Activated effector memory CD4-positive, alpha-beta T cell treated with anti-CD3 and anti-CD28 coated beads, Interleukin-2, amount 50 U/mL, for 16 hours (primary cell): Measurements from ENCODE around the gene SLC27A5.
"Not testable (repeated sequence)": the region's sequence is repeated elsewhere in the genome, so short reads cannot be mapped to it uniquely, and the experiment has no call there.

Experiments used
- DNase-seq: peaks from one replicate; pipeline ENCODE4 v3.0.0-alpha.2; 2020

The SLC27A5 gene

DNA sequence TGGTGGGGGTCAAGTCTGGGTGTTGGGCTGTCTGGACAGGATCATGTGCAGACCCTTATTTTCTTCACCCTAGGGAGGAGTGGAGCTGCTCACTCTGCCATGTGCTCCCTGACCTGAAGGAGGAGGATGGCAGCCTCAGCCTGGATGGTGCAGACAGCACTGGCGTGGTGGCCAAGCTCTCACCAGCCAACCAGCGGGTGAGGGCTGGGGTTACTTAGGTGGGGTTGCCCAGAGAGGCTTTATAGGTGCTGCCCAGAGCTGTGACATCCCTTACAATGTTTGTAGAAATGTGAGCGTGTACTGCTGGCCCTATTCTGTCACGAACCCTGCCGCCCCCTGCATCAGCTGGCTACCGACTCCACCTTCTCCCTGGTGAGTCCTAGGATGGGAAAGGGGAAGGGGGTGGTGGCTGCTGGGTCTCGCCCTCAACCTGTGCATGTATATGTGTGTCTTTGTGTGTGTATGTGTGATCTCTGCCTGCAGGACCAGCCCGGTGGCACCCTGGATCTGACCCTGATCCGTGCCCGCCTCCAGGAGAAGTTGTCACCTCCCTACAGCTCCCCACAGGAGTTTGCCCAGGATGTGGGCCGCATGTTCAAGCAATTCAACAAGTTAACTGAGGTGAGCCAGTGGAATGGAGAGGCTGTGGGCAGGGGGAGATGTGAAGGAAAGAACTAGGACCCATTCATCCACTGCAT, 38.0 kb upstream of the SLC27A5 start:
- DNase-seq: peak; percentile 61

GRCh38 chr19:58548859-58549663, 37.3 kb upstream of the SLC27A5 start:
- peak; percentile 61 for DNase-seq

DNA sequence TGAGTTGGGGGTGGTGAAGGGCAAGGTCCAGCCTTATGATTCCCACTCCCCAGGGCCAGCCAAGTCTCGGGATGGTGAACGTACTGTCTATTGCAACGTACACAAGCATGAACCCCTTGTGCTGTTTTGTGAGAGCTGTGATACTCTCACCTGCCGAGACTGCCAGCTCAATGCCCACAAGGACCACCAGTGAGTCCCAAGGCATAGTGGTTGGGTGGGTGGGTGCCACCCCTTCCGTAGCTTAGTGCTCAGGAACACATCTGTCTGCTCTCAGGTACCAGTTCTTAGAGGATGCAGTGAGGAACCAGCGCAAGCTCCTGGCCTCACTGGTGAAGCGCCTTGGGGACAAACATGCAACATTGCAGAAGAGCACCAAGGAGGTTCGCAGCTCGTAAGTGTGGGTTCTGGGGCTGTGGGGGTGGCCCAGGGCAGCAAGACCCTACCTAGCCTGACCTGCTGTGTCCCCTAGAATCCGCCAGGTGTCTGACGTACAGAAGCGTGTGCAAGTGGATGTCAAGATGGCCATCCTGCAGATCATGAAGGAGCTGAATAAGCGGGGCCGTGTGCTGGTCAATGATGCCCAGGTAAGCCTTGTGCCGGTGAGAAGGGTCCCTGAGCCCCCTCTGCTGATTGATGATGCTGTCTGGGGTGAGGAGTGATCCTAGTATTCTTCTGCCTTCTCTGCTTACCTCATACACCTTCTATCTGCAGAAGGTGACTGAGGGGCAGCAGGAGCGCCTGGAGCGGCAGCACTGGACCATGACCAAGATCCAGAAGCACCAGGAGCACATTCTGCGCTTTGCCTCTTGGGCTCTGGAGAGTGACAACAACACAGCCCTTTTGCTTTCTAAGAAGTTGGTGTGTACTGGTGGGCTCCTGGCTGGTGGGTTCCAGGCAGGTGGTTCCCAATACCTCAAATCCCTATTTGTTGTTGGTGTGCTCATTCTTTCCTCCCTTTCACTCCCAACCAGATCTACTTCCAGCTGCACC, 35.8 kb upstream of the SLC27A5 start:
- DNase-seq: no peak

DNA sequence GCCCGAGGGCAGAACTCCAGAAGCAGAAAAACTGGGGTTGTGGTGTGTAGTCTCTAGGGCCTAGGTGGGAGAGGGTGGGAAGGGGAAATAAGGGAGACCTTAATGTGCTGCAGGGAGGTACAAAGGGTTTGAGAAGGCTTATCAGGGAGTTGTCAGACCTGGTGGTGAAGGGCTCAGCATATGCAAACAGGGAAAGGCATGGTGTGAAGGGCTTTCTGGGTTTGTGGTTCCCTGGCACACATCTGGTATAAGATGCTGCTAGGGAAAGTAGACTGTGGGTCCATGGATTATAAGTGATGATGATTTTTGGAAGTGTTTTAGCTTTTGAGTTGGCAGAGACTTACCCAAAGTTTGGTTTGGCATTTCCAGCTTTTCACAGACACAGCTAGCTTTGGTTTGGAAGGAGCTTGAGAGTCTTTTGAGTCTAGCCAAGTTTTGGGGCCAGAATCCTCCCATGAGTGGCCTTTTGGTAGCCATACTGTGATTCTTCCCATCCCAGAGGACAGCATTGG, 34.3 kb upstream of the SLC27A5 start:
- DNase-seq: no peak

- DNase-seq: no peak
These were observed 33.7 kb upstream of the SLC27A5 start for GRCh38 chr19:58545286-58546018.

DNA sequence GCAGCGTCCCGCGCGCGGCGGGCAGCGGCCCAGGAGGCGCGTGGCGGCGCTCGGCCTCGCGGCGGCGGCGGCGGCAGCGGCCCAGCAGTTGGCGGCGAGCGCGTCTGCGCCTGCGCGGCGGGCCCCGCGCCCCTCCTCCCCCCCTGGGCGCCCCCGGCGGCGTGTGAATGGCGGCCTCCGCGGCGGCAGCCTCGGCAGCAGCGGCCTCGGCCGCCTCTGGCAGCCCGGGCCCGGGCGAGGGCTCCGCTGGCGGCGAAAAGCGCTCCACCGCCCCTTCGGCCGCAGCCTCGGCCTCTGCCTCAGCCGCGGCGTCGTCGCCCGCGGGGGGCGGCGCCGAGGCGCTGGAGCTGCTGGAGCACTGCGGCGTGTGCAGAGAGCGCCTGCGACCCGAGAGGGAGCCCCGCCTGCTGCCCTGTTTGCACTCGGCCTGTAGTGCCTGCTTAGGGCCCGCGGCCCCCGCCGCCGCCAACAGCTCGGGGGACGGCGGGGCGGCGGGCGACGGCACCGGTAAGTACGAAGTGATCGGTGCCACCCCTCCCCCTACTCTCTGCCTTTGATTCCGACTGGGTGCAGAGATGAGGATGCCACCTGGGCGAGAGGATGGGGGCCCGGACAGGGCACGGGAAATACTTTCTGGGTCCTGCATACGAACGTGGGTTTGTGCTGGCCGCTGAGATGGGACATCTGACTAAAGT, 32.9 kb upstream of the SLC27A5 start:
- DNase-seq: peak; percentile 92

GRCh38 chr19:58543826-58544590, 32.2 kb upstream of the SLC27A5 start, which contains the start of gene TRIM28:
Gene TRIM28 (plus strand): TSS chr19:58544064. CDS start chr19:58544758, 694 bp downstream.
- DNase-seq: peak; percentile 100

GRCh38 chr19:58542641-58543372, 31.0 kb upstream of the SLC27A5 start:
- not testable (repeated sequence) for DNase-seq

GRCh38 chr19:58539169-58539559, 27.4 kb upstream of the SLC27A5 start:
- DNase-seq: not testable (repeated sequence)

GRCh38 chr19:58538257-58539168, 26.7 kb upstream of the SLC27A5 start:
- peak; percentile 78 for DNase-seq

DNA sequence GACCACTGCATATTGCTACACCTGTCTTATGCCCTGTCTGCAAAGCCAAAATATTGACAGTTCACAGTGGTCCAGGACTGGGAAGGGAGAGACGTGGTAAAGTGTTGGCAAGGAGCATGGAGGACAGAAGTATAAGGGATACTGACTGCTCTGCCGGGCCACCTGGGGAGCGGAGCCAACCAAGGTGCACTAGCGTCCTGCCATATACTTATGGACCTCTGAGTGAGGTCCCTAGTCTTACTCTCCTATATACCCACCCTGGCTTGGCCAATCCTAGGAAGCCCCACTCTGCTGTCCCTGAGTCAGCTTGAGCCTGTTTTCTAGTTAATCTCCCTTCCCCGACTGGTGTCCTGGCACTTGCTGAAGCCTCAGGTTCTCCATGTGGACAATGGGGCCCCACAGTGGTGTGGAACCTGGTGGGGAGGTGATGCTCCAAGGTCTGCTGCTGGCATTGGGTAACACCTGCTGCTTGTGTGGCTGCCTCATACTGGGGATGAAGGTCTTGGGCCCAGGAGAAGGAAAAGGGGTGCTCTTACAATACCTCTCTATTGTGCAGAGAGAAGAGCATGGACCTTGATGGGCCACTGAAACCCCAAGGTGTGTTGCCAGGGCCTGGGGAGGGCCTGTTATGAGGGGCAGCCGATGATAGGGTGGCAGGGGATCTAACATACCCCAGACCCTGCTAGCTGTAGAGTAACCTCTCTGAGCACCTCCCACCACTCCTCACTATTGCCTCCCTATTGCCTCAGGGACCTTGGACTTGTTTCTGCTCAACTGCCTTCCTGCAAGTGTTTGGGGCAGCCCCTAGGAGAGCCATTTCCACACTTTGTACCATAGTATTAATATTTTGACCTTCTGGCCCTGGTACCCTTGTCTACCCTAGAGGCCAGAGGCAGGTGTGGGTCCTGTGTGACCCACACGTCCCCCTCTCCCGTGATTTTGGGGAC, 25.3 kb upstream of the SLC27A5 start:
- DNase-seq: peak; percentile 56

DNA sequence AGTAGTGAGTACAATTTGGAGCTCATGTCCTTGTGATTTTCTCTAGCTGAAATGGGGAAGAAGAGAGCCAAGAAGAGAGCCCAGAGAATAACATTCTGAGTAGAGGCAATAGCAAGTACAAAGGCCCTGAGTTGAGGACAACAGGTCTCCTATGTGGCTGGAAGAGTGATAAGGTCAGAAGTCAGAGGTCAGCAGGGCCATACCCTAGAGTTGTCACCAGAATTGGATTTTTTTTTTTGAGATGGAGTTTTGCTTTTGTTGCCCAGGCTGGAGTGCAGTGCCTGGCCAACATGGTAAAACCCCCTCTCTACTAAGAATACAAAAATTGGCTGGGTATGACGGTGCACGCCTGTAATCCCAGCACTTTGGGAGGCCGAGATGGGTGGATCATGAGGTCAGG, 24.1 kb upstream of the SLC27A5 start:
- no peak for DNase-seq

DNA sequence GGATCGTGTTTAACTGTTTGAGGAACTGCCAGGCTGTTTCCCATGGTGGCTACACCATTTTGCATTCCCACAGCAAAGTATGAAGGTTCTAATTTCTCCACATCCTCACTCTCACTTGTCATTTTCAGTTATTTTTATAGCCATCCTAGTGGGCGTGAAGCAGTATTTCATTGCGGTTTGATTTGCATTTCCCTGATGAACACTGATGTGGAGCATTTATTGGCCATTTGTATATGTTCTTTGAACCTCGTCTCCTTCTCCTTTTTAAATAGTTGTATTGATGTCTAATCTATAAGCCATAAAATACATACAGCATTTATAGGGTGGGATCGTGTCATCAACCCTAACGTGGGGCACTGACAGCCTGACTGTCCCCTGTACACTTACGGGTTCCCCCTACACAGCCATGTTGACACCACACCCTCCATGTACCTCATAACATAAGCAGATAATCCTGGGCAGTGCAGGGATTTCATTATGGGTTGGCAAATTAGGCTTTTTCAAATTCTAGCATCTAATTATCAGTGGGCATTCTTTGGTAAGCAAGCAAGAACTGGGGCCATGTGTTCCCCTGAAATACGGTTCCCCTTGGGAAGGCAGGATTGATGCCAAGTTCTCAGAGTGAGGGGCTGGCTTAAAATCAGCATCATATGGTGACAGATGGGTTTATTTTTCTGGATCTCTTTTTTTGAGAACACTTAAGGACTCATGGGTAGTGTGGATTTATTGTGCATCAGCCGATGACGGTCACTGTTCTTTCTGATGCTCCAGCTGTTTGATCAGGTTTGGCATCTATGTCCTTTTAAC, 19.4 kb upstream of the SLC27A5 start:
- DNase-seq: no peak

DNA sequence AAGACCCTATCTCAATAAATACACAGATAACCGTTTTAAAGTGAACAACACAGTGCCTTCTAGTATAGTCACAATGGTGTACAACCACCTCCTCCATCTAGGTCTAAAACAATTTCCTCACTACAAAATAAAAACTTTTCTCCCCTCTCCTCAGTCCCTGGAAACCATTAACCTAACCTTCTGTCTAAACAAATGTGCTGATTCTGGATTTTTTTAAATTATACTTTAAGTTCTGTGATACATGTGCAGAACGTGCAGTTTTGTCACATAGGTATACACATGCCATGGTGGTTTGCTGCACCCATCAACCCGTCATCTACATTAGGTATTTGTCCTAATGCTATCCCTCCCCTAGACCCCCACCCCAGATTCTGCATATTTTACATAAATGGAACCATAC, 17.6 kb upstream of the SLC27A5 start:
- DNase-seq: no peak

DNA sequence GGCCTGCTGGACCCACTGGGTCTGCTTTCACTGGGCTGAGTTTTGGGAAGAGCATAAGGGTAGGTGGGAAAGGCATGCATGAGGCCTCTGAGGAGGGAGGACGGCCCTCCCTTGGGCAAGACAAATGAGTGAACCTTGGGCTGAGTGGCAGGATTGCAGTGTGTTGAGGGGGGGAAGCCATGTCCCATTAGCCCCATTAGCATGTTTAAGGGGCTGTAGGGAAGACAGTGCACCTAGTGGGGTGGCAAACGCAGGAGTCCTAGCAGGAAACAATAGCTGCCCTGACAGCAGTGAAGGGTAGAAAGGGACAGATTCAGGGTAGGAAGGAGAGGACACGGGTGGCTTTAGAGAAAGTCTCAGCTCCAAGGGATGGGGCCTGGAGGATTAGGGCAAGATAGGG, 10.9 kb upstream of the SLC27A5 start:
- DNase-seq: no peak

- no peak for DNase-seq
These were observed 9.9 kb upstream of the SLC27A5 start for GRCh38 chr19:58521651-58522050.

DNA sequence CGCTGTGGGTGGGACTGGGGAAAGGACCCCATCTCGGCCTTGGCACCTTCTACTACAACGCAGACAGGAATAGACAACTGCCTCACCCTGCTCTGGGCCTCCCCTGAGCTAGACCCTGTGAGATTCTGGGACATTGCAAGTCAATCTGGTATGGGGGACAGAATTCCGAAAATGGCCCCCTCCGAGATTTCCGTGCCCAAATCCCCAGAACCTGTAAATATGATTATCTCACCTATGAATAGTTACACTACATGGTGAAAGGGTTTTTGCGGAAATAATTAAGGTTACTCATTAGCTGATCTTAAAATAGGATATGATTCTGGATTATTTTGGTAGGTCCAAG, 8.4 kb upstream of the SLC27A5 start:
- no peak for DNase-seq
